ENCODE results near the gene CCDC3.

The CCDC3 gene

GRCh38 chr10:12890958-12891357 is 110.6 kb downstream of the CCDC3 start:
- peaks cover 4% of the 10 kb centered on the region for H3K9me3 ChIP-seq (ENCODE audit: severe bottlenecking)
- TF ChIP-seq, protein P1, sequence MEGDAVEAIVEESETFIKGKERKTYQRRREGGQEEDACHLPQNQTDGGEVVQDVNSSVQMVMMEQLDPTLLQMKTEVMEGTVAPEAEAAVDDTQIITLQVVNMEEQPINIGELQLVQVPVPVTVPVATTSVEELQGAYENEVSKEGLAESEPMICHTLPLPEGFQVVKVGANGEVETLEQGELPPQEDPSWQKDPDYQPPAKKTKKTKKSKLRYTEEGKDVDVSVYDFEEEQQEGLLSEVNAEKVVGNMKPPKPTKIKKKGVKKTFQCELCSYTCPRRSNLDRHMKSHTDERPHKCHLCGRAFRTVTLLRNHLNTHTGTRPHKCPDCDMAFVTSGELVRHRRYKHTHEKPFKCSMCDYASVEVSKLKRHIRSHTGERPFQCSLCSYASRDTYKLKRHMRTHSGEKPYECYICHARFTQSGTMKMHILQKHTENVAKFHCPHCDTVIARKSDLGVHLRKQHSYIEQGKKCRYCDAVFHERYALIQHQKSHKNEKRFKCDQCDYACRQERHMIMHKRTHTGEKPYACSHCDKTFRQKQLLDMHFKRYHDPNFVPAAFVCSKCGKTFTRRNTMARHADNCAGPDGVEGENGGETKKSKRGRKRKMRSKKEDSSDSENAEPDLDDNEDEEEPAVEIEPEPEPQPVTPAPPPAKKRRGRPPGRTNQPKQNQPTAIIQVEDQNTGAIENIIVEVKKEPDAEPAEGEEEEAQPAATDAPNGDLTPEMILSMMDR (IDR thresholded peaks at IDR 0.05; ENCODE audit: poor library complexity, severe bottlenecking) = no peak
- no peaks in the 10 kb centered on the region for H3K27me3 ChIP-seq (ENCODE audit: insufficient read depth, poor library complexity, severe bottlenecking)
- DNase-seq (ENCODE audit: low spot score) = no peak
- H3K4me1 ChIP-seq (ENCODE audit: insufficient read depth, poor library complexity, severe bottlenecking) = no peaks in the 10 kb centered on the region
- no peaks in the 10 kb centered on the region for H3K36me3 ChIP-seq (ENCODE audit: low read depth)
- no peak for ATAC-seq (ENCODE audit: low read depth)
- no peak overlapping the region for H3K27ac ChIP-seq (ENCODE audit: poor library complexity, severe bottlenecking)
- no peak overlapping the region for H3K4me3 ChIP-seq (ENCODE audit: severe bottlenecking)

DNA sequence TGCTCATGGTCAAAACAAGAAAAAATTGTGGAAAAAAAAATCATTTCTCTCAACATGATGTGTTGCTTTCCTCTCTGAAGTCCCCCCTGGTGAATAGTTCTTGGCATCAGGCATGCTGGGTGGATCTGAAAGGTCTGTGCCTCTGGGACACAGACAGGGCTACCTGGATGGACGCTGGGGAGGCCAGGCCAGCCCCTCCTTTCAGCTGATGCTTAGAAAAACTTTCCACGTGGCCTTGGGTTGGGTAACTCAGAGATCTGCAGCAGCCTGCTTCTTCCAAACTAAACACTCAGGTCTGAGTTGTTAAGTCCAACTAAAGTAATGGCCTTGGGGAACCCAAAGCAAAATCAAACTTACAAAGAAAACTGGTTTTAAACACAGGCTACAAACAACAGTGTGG is 113.0 kb downstream of the CCDC3 start:
- peaks cover 4% of the 10 kb centered on the region for H3K9me3 ChIP-seq (ENCODE audit: severe bottlenecking)
- H3K27me3 ChIP-seq (ENCODE audit: insufficient read depth, poor library complexity, severe bottlenecking) = no peaks in the 10 kb centered on the region
- H3K4me1 ChIP-seq (ENCODE audit: insufficient read depth, poor library complexity, severe bottlenecking) = no peaks in the 10 kb centered on the region
- no peak overlapping the region for H3K4me3 ChIP-seq (ENCODE audit: severe bottlenecking)
- TF ChIP-seq, protein P1 (IDR thresholded peaks at IDR 0.05; ENCODE audit: poor library complexity, severe bottlenecking) = no peak
- ATAC-seq (ENCODE audit: low read depth) (no peak), DNase-seq (ENCODE audit: low spot score) (no peak)
- no peak overlapping the region for H3K27ac ChIP-seq (ENCODE audit: poor library complexity, severe bottlenecking)
- H3K36me3 ChIP-seq (ENCODE audit: low read depth) = no peaks in the 10 kb centered on the region

- ATAC-seq (ENCODE audit: low read depth) (no peak), DNase-seq (ENCODE audit: low spot score) (no peak)
- Histone ChIP-seq H3K27me3 (ENCODE audit: insufficient read depth, poor library complexity, severe bottlenecking) (no peaks in the 10 kb centered on the region), H3K27ac (ENCODE audit: poor library complexity, severe bottlenecking) (no peak overlapping the region), H3K9me3 (ENCODE audit: severe bottlenecking) (peaks cover 4% of the 10 kb centered on the region), H3K36me3 (ENCODE audit: low read depth) (no peaks in the 10 kb centered on the region), H3K4me3 (ENCODE audit: severe bottlenecking) (no peak overlapping the region), H3K4me1 (ENCODE audit: insufficient read depth, poor library complexity, severe bottlenecking) (no peaks in the 10 kb centered on the region)
- TF ChIP-seq, protein P1 (IDR thresholded peaks at IDR 0.05; ENCODE audit: poor library complexity, severe bottlenecking) = no peak
These were observed 113.7 kb downstream of the CCDC3 start for GRCh38 chr10:12887780-12888179.

- TF ChIP-seq, protein P1 (IDR thresholded peaks at IDR 0.05; ENCODE audit: poor library complexity, severe bottlenecking) = no peak
- no peak for ATAC-seq (ENCODE audit: low read depth)
These were observed 116.7 kb downstream of the CCDC3 start for GRCh38 chr10:12884851-12885250.

DNA sequence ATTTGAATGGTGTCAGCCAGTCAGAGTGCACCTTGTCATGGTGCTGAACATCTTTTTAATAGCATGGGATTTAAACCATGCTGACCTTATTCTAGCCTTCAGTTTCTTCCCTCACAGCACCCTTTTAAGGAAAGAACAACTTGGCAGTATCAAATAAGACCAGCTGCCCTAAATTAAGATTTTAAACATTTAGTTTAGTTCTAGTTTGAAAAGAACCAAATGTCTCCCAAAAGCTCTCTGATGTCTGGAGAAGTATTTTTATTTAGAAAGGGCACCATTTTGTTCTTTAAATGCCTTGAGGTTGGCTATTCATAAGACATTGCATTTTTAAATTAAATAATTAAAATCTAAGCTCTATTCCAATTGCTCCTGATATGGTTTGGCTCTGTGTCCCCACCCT is 121.1 kb downstream of the CCDC3 start:
- Histone ChIP-seq H3K9me3 (ENCODE audit: severe bottlenecking) (no peaks in the 10 kb centered on the region), H3K4me3 (ENCODE audit: severe bottlenecking) (no peak overlapping the region), H3K27me3 (ENCODE audit: insufficient read depth, poor library complexity, severe bottlenecking) (no peaks in the 10 kb centered on the region), H3K27ac (ENCODE audit: poor library complexity, severe bottlenecking) (no peak overlapping the region), H3K36me3 (ENCODE audit: low read depth) (no peaks in the 10 kb centered on the region), H3K4me1 (ENCODE audit: insufficient read depth, poor library complexity, severe bottlenecking) (no peaks in the 10 kb centered on the region)
- ATAC-seq (ENCODE audit: low read depth) (no peak), DNase-seq (ENCODE audit: low spot score) (no peak)
- TF ChIP-seq, protein P1 (IDR thresholded peaks at IDR 0.05; ENCODE audit: poor library complexity, severe bottlenecking) = no peak

More at GRCh38 chr10:12884851-12885250, 116.7 kb downstream of the CCDC3 start:
- Histone ChIP-seq H3K4me1 (ENCODE audit: insufficient read depth, poor library complexity, severe bottlenecking) (no peaks in the 10 kb centered on the region), H3K27ac (ENCODE audit: poor library complexity, severe bottlenecking) (no peak overlapping the region), H3K36me3 (ENCODE audit: low read depth) (no peaks in the 10 kb centered on the region), H3K27me3 (ENCODE audit: insufficient read depth, poor library complexity, severe bottlenecking) (no peaks in the 10 kb centered on the region), H3K4me3 (ENCODE audit: severe bottlenecking) (no peak overlapping the region), H3K9me3 (ENCODE audit: severe bottlenecking) (no peaks in the 10 kb centered on the region)
- no peak for DNase-seq (ENCODE audit: low spot score)

All from RWPE2 (cell line).